Heart left ventricle (tissue), 13 donors: Measurements from ENCODE around the gene HBE1.

ENCODE experiments used
- CTCF ChIP-seq, 12 donors: fragments of 200-600 bp; sonication (generic) in 4 of 12; IDR thresholded peaks; one replicate each; pipeline versions ENCODE4 v1.5.0 to v1.8.0; 2018 to 2022; ENCODE audit warnings: antibody characterized with exemption in 12 of 12, mild to moderate bottlenecking in 5 of 12
- POLR2A ChIP-seq, 2 donors: fragments of 450-650 bp; IDR thresholded peaks; one replicate each; pipeline ENCODE4 v1.6.1; 2017; ENCODE audit warnings: antibody characterized with exemption in 2 of 2, mild to moderate bottlenecking in 2 of 2, moderate library complexity in 2 of 2
- donor health status: ischemic (EF 13 %, LVEDD 7.1; RV severe dilation, severe dysfunction).
- donor health status: DM: no; HTN: yes; CAD: no.
- donor health status: DM: no; HTN: no; CAD: no.
- donor health status: ischemic (EF 25% LVEDD 6.9; RV normal size, moderate dysfunction).
- donor health status: ischemic (EF 25% LVEDD 5.7; RV mildly dilated, moderate dysfunction).
- donor health status: ischemic (EF 35%, LVEDD 5.7; RV mildly dilated, moderate dysfunction).
- donor health status: nonischemic (EF 11% LVEDD 7.7; RV severe dilation, severe dysfunction).
- donor health status: DM: yes; HTN: yes; CAD: no.
- donor health status: PGD.
- donor health status: ischemic (EF 29% LVEDD 5.4; RV normal size, mild dysfunction).
- donor health status: nonischemic (EF 23%, LVEDD 6.1; RV moderate dilation, normal function).

- TF ChIP-seq CTCF (IDR thresholded peaks at IDR 0.05) = no peak
- TF ChIP-seq POLR2A (IDR thresholded peaks at IDR 0.05) = no peak
These were observed 40.7 kb upstream of the HBE1 start for GRCh38 chr11:5310423-5310822.
